ENCODE results near the gene ARHGAP26.

ARHGAP26 gene

DNA sequence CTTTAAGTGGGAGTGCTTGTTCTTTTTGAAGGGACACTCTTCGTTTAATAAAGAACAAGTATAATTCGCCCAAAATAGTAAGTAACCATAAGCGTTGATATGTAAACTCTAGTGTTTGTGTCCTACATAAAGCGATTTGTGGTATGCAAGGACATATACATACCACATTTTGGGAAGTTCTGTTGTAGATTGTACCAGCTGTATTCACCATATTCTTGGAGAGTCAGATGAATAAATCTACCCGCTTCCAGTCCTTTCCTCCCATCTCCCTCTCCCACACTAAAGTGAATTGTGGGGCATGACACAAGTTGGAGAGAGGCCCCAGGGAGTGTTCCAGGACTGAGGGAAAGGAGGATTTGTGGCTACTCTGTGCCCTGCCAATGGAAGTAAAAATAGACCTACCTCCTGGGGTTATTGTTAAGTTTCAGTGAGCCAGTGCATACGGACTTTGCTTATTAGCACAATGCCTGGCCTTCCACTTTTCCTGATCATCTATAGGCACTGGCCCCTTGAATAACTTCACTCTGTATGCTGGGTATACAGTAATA, 40.6 kb downstream of the ARHGAP26 start:
- Histone ChIP-seq H3K4me1 (ENCODE audit: control insufficient read depth in 5 of 5, insufficient read depth in 5 of 5, low read length in 5 of 5) (peaks cover 2 to 69% (median 26%) of the 10 kb centered on the region in 5 donors), H3K27ac (ENCODE audit: low read depth, low read length) (no peak overlapping the region)

GRCh38 chr5:142811866-142812557, 41.8 kb downstream of the ARHGAP26 start:
- Histone ChIP-seq H3K36me3 (ENCODE audit: control insufficient read depth in 5 of 5, insufficient read depth in 5 of 5, low read length in 5 of 5) (no peaks in the 10 kb centered on the region), H3K27ac (ENCODE audit: low read depth, low read length) (no peak overlapping the region), H3K4me1 (ENCODE audit: control insufficient read depth in 5 of 5, insufficient read depth in 5 of 5, low read length in 5 of 5) (peaks cover 6 to 73% (median 32%) of the 10 kb centered on the region in 5 donors), H3K9me3 (ENCODE audit: control insufficient read depth in 5 of 5, low read length in 5 of 5) (no peaks in the 10 kb centered on the region), H3K4me3 (ENCODE audit: low read depth in 1 of 5, low read length in 5 of 5) (no peak overlapping the region), H3K27me3 (ENCODE audit: control insufficient read depth in 5 of 5, insufficient read depth in 4 of 5, low read length in 5 of 5) (no peaks in the 10 kb centered on the region), H3K9ac (ENCODE audit: low read length in 5 of 5) (no peak overlapping the region)

More for the DNA sequence above, 40.6 kb downstream of the ARHGAP26 start:
- no peaks in the 10 kb centered on the region for H3K36me3 ChIP-seq (ENCODE audit: control insufficient read depth in 5 of 5, insufficient read depth in 5 of 5, low read length in 5 of 5)
- no peak overlapping the region for H3K4me3 ChIP-seq (ENCODE audit: low read depth in 1 of 5, low read length in 5 of 5)
- H3K9me3 ChIP-seq (ENCODE audit: control insufficient read depth in 5 of 5, low read length in 5 of 5): no peaks in the 10 kb centered on the region
- no peaks in the 10 kb centered on the region for H3K27me3 ChIP-seq (ENCODE audit: control insufficient read depth in 5 of 5, insufficient read depth in 4 of 5, low read length in 5 of 5)
- no peak overlapping the region for H3K9ac ChIP-seq (ENCODE audit: low read length in 5 of 5)

- H3K4me1 ChIP-seq (ENCODE audit: control insufficient read depth in 5 of 5, insufficient read depth in 5 of 5, low read length in 5 of 5): peaks cover 6 to 78% (median 36%) of the 10 kb centered on the region in 5 donors
- H3K9me3 ChIP-seq (ENCODE audit: control insufficient read depth in 5 of 5, low read length in 5 of 5): no peaks in the 10 kb centered on the region
- H3K9ac ChIP-seq (ENCODE audit: low read length in 5 of 5): no peak overlapping the region
- H3K4me3 ChIP-seq (ENCODE audit: low read depth in 1 of 5, low read length in 5 of 5): no peak overlapping the region
- H3K27me3 ChIP-seq (ENCODE audit: control insufficient read depth in 5 of 5, insufficient read depth in 4 of 5, low read length in 5 of 5): no peaks in the 10 kb centered on the region
- H3K36me3 ChIP-seq (ENCODE audit: control insufficient read depth in 5 of 5, insufficient read depth in 5 of 5, low read length in 5 of 5): no peaks in the 10 kb centered on the region
- H3K27ac ChIP-seq (ENCODE audit: low read depth, low read length): peak overlapping the region; percentile 45
Measured at GRCh38 chr5:142813220-142813619, 43.0 kb downstream of the ARHGAP26 start.

DNA sequence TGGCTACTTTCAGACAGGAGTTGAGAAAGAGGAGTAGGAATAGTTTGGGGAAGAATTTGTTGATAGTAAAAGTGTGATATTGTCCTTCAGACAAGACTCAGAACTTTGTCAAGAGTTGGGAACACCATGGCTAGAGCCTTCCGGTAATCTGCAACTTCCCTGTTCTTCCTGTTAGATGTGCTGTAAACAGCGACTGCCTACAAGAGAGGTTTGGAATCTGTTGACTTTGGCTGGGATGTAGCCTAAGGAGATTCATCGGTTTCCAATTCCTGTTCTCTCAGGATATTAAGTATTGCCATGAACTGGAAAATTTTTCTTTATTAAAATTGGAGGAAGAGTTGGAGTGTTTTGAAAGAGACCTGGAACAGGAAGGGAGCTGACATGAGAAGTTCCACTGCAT, 43.9 kb downstream of the ARHGAP26 start:
- H3K36me3 ChIP-seq (ENCODE audit: control insufficient read depth in 5 of 5, insufficient read depth in 5 of 5, low read length in 5 of 5): no peaks in the 10 kb centered on the region
- H3K27me3 ChIP-seq (ENCODE audit: control insufficient read depth in 5 of 5, insufficient read depth in 4 of 5, low read length in 5 of 5): no peaks in the 10 kb centered on the region
- peak overlapping the region; percentile 45 for H3K27ac ChIP-seq (ENCODE audit: low read depth, low read length)
- peaks cover 6 to 80% (median 40%) of the 10 kb centered on the region in 5 donors for H3K4me1 ChIP-seq (ENCODE audit: control insufficient read depth in 5 of 5, insufficient read depth in 5 of 5, low read length in 5 of 5)
- no peak overlapping the region for H3K4me3 ChIP-seq (ENCODE audit: low read depth in 1 of 5, low read length in 5 of 5)
- no peak overlapping the region for H3K9ac ChIP-seq (ENCODE audit: low read length in 5 of 5)
- no peaks in the 10 kb centered on the region for H3K9me3 ChIP-seq (ENCODE audit: control insufficient read depth in 5 of 5, low read length in 5 of 5)

DNA sequence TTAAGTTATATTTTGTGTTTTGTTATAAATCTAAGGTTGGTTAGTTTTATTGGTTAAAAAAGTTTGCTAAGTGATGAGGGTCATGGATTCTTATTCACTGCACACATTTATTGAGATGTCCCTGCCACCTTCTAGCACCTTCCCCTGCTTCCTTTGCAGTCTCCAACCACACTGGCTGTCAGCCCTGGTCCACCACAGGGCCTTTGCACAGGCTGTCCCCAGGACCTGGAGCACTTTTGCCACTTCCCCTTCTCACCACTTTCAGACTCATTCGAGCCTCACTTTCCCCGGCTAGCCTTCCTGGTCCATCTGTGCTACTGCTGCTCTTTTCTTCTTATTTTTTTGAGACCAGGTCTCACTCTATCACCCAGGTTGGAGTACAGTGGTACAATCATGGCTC, 45.3 kb downstream of the ARHGAP26 start:
- Histone ChIP-seq H3K4me1 (ENCODE audit: control insufficient read depth in 5 of 5, insufficient read depth in 5 of 5, low read length in 5 of 5) (peaks cover 8 to 76% (median 48%) of the 10 kb centered on the region in 5 donors), H3K27ac (ENCODE audit: low read depth, low read length) (no peak overlapping the region)

GRCh38 chr5:142816531-142817430, 46.6 kb downstream of the ARHGAP26 start:
- H3K4me1 ChIP-seq (ENCODE audit: control insufficient read depth in 5 of 5, insufficient read depth in 5 of 5, low read length in 5 of 5): peaks cover 8 to 70% (median 48%) of the 10 kb centered on the region in 5 donors
- H3K9ac ChIP-seq (ENCODE audit: low read length in 5 of 5): peak overlapping the region in 1 of 5 donors; percentile 21
- H3K36me3 ChIP-seq (ENCODE audit: control insufficient read depth in 5 of 5, insufficient read depth in 5 of 5, low read length in 5 of 5): no peaks in the 10 kb centered on the region
- H3K27me3 ChIP-seq (ENCODE audit: control insufficient read depth in 5 of 5, insufficient read depth in 4 of 5, low read length in 5 of 5): no peaks in the 10 kb centered on the region
- H3K4me3 ChIP-seq (ENCODE audit: low read depth in 1 of 5, low read length in 5 of 5): no peak overlapping the region
- peaks cover 0 to 2% (median 0%) of the 10 kb centered on the region in 5 donors for H3K9me3 ChIP-seq (ENCODE audit: control insufficient read depth in 5 of 5, low read length in 5 of 5)
- H3K27ac ChIP-seq (ENCODE audit: low read depth, low read length): peak overlapping the region; percentile 9

More for the DNA sequence above, 45.3 kb downstream of the ARHGAP26 start:
- no peaks in the 10 kb centered on the region for H3K9me3 ChIP-seq (ENCODE audit: control insufficient read depth in 5 of 5, low read length in 5 of 5)
- H3K36me3 ChIP-seq (ENCODE audit: control insufficient read depth in 5 of 5, insufficient read depth in 5 of 5, low read length in 5 of 5): no peaks in the 10 kb centered on the region
- H3K27me3 ChIP-seq (ENCODE audit: control insufficient read depth in 5 of 5, insufficient read depth in 4 of 5, low read length in 5 of 5): no peaks in the 10 kb centered on the region
- no peak overlapping the region for H3K9ac ChIP-seq (ENCODE audit: low read length in 5 of 5)
- no peak overlapping the region for H3K4me3 ChIP-seq (ENCODE audit: low read depth in 1 of 5, low read length in 5 of 5)

DNA sequence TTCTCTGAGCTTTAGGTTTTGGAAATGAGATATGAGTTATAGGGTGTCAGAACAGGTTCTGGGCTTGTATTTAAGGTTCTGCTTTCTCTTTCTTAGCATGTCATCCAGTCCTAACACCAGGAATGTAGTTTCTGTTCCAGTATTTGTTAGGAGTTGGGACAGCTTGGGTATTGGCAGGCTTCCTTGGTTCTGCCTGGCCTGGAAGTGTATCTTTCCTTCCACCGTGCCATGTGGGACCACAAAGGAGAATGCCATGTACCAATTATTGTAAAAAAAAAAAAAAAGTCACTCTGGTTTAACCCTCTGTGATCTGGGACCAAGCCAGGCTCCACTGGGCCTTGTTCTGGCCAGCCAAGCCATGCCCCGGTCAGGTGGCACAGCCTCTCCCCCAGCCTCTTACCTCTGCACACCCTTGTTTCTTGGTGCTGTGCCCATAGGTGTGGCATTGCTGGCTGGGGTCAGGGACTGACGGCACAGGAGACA, 47.8 kb downstream of the ARHGAP26 start:
- Histone ChIP-seq H3K36me3 (ENCODE audit: control insufficient read depth in 5 of 5, insufficient read depth in 5 of 5, low read length in 5 of 5) (no peaks in the 10 kb centered on the region), H3K4me1 (ENCODE audit: control insufficient read depth in 5 of 5, insufficient read depth in 5 of 5, low read length in 5 of 5) (peaks cover 8 to 71% (median 48%) of the 10 kb centered on the region in 5 donors), H3K27ac (ENCODE audit: low read depth, low read length) (peak overlapping the region; percentile 31), H3K4me3 (ENCODE audit: low read depth in 1 of 5, low read length in 5 of 5) (no peak overlapping the region), H3K9ac (ENCODE audit: low read length in 5 of 5) (peak overlapping the region in 1 of 5 donors; percentile 35), H3K9me3 (ENCODE audit: control insufficient read depth in 5 of 5, low read length in 5 of 5) (peaks cover 0 to 2% (median 0%) of the 10 kb centered on the region in 5 donors), H3K27me3 (ENCODE audit: control insufficient read depth in 5 of 5, insufficient read depth in 4 of 5, low read length in 5 of 5) (no peaks in the 10 kb centered on the region)

DNA sequence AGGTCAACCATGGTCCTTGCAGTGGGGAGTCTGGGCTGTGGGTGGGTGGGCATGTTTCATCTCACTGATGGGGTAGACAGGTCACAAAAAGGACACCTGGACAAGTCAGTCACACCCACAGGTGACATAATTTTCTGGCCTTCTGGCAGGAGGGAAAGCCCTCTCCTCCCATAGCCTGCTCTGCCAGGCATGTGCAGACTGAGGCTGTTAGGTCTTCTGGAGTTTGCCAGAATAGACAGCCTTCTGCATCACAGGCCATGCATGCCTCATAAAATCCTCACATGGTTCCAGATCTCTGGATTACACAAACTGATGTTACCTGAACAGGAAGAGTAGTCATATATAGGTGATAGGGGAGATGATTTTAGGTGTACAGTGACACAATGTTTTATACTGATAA, 49.1 kb downstream of the ARHGAP26 start:
- H3K4me1 ChIP-seq (ENCODE audit: control insufficient read depth in 5 of 5, insufficient read depth in 5 of 5, low read length in 5 of 5): peaks cover 5 to 63% (median 54%) of the 10 kb centered on the region in 5 donors
- H3K27ac ChIP-seq (ENCODE audit: low read depth, low read length): peak overlapping the region; percentile 31
- no peaks in the 10 kb centered on the region for H3K27me3 ChIP-seq (ENCODE audit: control insufficient read depth in 5 of 5, insufficient read depth in 4 of 5, low read length in 5 of 5)
- peaks cover 0 to 2% (median 0%) of the 10 kb centered on the region in 5 donors for H3K9me3 ChIP-seq (ENCODE audit: control insufficient read depth in 5 of 5, low read length in 5 of 5)
- H3K9ac ChIP-seq (ENCODE audit: low read length in 5 of 5): peak overlapping the region in 1 of 5 donors; percentile 3
- no peak overlapping the region for H3K4me3 ChIP-seq (ENCODE audit: low read depth in 1 of 5, low read length in 5 of 5)
- H3K36me3 ChIP-seq (ENCODE audit: control insufficient read depth in 5 of 5, insufficient read depth in 5 of 5, low read length in 5 of 5): no peaks in the 10 kb centered on the region

DNA sequence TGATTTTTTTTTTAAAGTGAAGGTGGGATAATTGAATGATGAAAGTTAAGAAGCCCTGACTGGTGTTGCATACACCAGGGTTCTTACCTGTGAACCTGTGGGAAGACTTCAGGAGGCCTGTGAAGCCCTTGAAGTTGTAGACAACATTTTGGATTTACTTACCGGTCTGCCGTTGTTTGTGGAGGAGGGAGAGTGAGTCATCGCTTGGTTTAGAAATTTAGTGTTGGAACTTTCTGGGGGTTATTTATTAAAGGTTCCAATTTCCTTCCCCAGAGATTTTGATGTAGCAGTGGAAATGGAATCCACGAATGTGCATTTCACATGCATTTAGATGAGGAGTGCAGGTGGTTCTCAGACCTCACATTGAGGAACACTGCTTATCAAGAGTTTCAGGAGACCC, 49.6 kb downstream of the ARHGAP26 start:
- Histone ChIP-seq H3K27ac (ENCODE audit: low read depth, low read length) (no peak overlapping the region), H3K4me1 (ENCODE audit: control insufficient read depth in 5 of 5, insufficient read depth in 5 of 5, low read length in 5 of 5) (peaks cover 5 to 63% (median 50%) of the 10 kb centered on the region in 5 donors), H3K9me3 (ENCODE audit: control insufficient read depth in 5 of 5, low read length in 5 of 5) (peaks cover 0 to 2% (median 0%) of the 10 kb centered on the region in 5 donors), H3K27me3 (ENCODE audit: control insufficient read depth in 5 of 5, insufficient read depth in 4 of 5, low read length in 5 of 5) (no peaks in the 10 kb centered on the region), H3K9ac (ENCODE audit: low read length in 5 of 5) (no peak overlapping the region), H3K4me3 (ENCODE audit: low read depth in 1 of 5, low read length in 5 of 5) (no peak overlapping the region), H3K36me3 (ENCODE audit: control insufficient read depth in 5 of 5, insufficient read depth in 5 of 5, low read length in 5 of 5) (no peaks in the 10 kb centered on the region)
